ENCODE data around the gene SLC36A3. TPM values are rescaled to one million over a fixed set of nuclear protein-coding genes. Genes with fewer than 3 reads are reported as not detected.

Gene SLC36A3
- total and polyA plus RNA-seq, 2 experiments from 2014 or later = not detected

GRCh38 chr5:151293624-151294023 lies 9.9 kb downstream of the SLC36A3 start:
- H3K9me3 ChIP-seq (ENCODE audit: low read depth) = no peaks in the 10 kb centered on the region
- TF ChIP-seq, protein P1, sequence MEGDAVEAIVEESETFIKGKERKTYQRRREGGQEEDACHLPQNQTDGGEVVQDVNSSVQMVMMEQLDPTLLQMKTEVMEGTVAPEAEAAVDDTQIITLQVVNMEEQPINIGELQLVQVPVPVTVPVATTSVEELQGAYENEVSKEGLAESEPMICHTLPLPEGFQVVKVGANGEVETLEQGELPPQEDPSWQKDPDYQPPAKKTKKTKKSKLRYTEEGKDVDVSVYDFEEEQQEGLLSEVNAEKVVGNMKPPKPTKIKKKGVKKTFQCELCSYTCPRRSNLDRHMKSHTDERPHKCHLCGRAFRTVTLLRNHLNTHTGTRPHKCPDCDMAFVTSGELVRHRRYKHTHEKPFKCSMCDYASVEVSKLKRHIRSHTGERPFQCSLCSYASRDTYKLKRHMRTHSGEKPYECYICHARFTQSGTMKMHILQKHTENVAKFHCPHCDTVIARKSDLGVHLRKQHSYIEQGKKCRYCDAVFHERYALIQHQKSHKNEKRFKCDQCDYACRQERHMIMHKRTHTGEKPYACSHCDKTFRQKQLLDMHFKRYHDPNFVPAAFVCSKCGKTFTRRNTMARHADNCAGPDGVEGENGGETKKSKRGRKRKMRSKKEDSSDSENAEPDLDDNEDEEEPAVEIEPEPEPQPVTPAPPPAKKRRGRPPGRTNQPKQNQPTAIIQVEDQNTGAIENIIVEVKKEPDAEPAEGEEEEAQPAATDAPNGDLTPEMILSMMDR (IDR thresholded peaks at IDR 0.05; ENCODE audit: low read depth, low read length) = no peak
- H3K27ac ChIP-seq = no peak overlapping the region
- H3K4me3 ChIP-seq = no peak overlapping the region
- H3K4me1 ChIP-seq (ENCODE audit: low read depth) = no peaks in the 10 kb centered on the region
- no peaks in the 10 kb centered on the region for H3K27me3 ChIP-seq
- DNase-seq (ENCODE audit: low read depth in 1 of 2, low spot score in 1 of 2) = no peak
- no peaks in the 10 kb centered on the region for H3K36me3 ChIP-seq

GRCh38 chr5:151288180-151288579 lies 15.4 kb downstream of the SLC36A3 start:
- TF ChIP-seq, protein P1 (IDR thresholded peaks at IDR 0.05; ENCODE audit: low read depth, low read length) = no peak
- no peak overlapping the region for H3K4me3 ChIP-seq
- no peaks in the 10 kb centered on the region for H3K36me3 ChIP-seq
- no peaks in the 10 kb centered on the region for H3K9me3 ChIP-seq (ENCODE audit: low read depth)
- H3K27me3 ChIP-seq = no peaks in the 10 kb centered on the region
- H3K4me1 ChIP-seq (ENCODE audit: low read depth) = no peaks in the 10 kb centered on the region
- no peak overlapping the region for H3K27ac ChIP-seq
- DNase-seq (ENCODE audit: low read depth in 1 of 2, low spot score in 1 of 2) = no peak

DNA sequence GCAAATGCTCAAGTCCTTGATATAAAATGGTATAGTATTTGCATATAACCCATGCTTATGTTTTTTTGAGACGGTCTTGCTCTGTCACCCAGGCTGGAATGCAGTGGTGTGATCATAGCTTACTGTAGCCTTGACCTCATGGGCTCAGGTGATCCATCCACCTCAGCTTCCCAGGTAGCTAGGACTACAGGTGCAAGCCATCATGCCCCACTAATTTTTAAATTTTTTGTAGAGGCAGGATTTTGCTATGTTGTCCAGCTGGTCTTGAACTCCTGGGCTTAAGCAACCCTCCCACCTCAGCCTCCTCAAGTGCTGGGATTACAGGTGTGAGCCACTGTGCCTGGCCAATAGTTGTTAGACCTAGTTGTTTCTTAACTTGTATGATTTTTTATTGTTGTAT lies 17.3 kb downstream of the SLC36A3 start:
- Histone ChIP-seq H3K27me3 (no peaks in the 10 kb centered on the region), H3K36me3 (no peaks in the 10 kb centered on the region), H3K27ac (no peak overlapping the region), H3K4me3 (no peak overlapping the region), H3K9me3 (ENCODE audit: low read depth) (no peaks in the 10 kb centered on the region), H3K4me1 (ENCODE audit: low read depth) (no peaks in the 10 kb centered on the region)
- DNase-seq (ENCODE audit: low read depth in 1 of 2, low spot score in 1 of 2) = no peak
- TF ChIP-seq, protein P1 (IDR thresholded peaks at IDR 0.05; ENCODE audit: low read depth, low read length) = no peak

GRCh38 chr5:151285683-151286082 lies 17.9 kb downstream of the SLC36A3 start:
- Histone ChIP-seq H3K4me1 (ENCODE audit: low read depth) (no peaks in the 10 kb centered on the region), H3K9me3 (ENCODE audit: low read depth) (no peaks in the 10 kb centered on the region), H3K36me3 (no peaks in the 10 kb centered on the region), H3K27ac (no peak overlapping the region), H3K4me3 (no peak overlapping the region), H3K27me3 (no peaks in the 10 kb centered on the region)
- no peak for DNase-seq (ENCODE audit: low read depth in 1 of 2, low spot score in 1 of 2)
- TF ChIP-seq, protein P1 (IDR thresholded peaks at IDR 0.05; ENCODE audit: low read depth, low read length) = no peak

GRCh38 chr5:151284392-151284967 lies 19.1 kb downstream of the SLC36A3 start:
- Histone ChIP-seq H3K27ac (no peak overlapping the region), H3K4me3 (no peak overlapping the region), H3K9me3 (ENCODE audit: low read depth) (no peaks in the 10 kb centered on the region), H3K4me1 (ENCODE audit: low read depth) (no peaks in the 10 kb centered on the region), H3K27me3 (no peaks in the 10 kb centered on the region), H3K36me3 (no peaks in the 10 kb centered on the region)
- no peak for DNase-seq (ENCODE audit: low read depth in 1 of 2, low spot score in 1 of 2)
- TF ChIP-seq, protein P1 (IDR thresholded peaks at IDR 0.05; ENCODE audit: low read depth, low read length) = peak; percentile 15
